BLaER1 (cell line): ENCODE measurements around the gene KCNF1.

Experiments
- H3K27ac ChIP-seq: shearing (Covaris generic); formaldehyde crosslinking; 2 replicates; pipeline ENCODE4 v1.8.1; 2022
- H3K27me3 ChIP-seq: shearing (Covaris generic); formaldehyde crosslinking; 2 replicates; pipeline ENCODE4 v1.8.1; 2022
- H3K36me3 ChIP-seq: shearing (Covaris generic); formaldehyde crosslinking; 2 replicates; pipeline ENCODE4 v1.8.1; 2022
- H3K4me1 ChIP-seq: shearing (Covaris generic); formaldehyde crosslinking; 2 replicates; pipeline ENCODE4 v1.8.1; 2022
- H3K4me2 ChIP-seq: shearing (Covaris generic); formaldehyde crosslinking; 2 replicates; pipeline ENCODE4 v1.8.1; 2022
- H3K4me3 ChIP-seq: shearing (Covaris generic); formaldehyde crosslinking; 2 replicates; pipeline ENCODE4 v1.8.1; 2022
- H3K9ac ChIP-seq: shearing (Covaris generic); formaldehyde crosslinking; 2 replicates; pipeline ENCODE4 v1.8.1; 2022
- H3K9me3 ChIP-seq: shearing (Covaris generic); formaldehyde crosslinking; 2 replicates; pipeline ENCODE4 v1.8.1; 2022
- H4K20me1 ChIP-seq: shearing (Covaris generic); formaldehyde crosslinking; 2 replicates; pipeline ENCODE4 v1.8.1; 2022
- Cebpa-rat ChIP-seq: shearing (Covaris generic); IDR thresholded peaks from 2 replicates; pipeline ENCODE4 v1.8.1; 2022

KCNF1 gene

DNA sequence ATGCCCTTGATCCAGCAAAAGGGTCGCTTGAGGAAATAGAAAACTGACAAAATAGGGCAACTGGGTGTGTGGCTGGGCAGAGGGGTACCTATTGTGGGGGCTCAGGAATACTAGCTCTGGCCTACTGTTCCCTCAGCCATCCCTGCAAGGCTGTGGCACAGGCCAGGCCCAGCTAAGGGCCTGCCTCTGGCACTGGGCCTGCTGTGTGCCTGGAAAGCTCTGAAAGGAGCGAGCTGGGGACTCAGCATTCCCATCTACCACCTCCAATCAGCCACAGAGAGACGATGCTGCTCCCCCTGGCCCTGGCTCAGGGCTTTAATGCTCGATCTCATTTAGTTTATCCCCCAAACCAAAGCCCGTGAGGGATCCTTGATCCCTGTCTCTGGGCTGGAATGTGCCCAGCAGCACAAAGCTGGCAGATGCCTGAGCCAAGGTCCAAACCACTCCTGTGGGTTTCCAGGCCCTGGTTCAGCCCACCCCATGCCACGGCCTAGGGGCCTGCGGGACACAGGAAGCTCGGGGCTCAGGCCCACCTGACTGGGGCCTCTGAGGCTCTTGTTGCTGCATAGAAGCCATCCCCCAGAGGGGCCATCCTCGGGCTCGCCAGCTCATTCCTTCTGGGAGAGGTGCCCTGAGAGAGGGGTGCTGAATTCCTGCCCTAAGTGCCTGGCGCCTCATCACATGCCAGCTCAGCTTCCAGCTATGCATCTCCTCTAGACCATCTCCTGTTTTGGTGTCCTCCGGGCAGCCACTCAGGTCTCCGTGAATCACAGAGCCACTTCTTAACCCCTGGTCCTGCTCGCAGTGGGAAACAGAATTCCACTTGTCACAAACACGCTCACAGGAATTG lies 43.0 kb upstream of the KCNF1 start:
- Histone ChIP-seq H3K4me2 (no peak overlapping the region), H3K27me3 (no peaks in the 10 kb centered on the region), H3K36me3 (no peaks in the 10 kb centered on the region), H3K4me3 (no peak overlapping the region), H3K9ac (no peak overlapping the region), H3K27ac (no peak overlapping the region), H4K20me1 (no peaks in the 10 kb centered on the region), H3K4me1 (peaks cover 9% of the 10 kb centered on the region; the same call in 1 of the 2 replicates), H3K9me3 (peaks cover 13% of the 10 kb centered on the region)
- TF ChIP-seq Cebpa-rat: no peak

DNA sequence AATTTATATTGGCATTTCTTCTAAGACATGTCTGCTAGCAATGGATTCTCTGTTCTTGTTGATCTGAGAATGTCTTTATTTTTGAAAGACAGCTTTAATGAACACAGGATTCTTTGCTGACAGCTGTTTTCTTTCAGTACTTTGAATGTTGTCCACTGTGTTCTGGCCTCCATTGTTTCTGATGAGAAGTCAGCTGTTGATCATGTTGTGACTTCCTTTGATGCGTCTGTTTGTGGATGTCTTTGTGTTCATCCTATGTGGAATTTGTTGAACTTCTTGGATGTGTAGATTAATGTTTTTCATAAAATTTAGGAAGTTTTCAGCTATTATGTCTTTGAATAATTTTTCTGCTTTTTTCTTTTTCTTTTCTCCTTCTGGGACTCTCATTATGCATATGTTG lies 39.8 kb upstream of the KCNF1 start:
- no peak overlapping the region for H3K4me3 ChIP-seq
- H3K9me3 ChIP-seq: peaks cover 13% of the 10 kb centered on the region
- H3K27me3 ChIP-seq: no peaks in the 10 kb centered on the region
- no peak overlapping the region for H3K4me2 ChIP-seq
- no peaks in the 10 kb centered on the region for H3K4me1 ChIP-seq
- no peak overlapping the region for H3K27ac ChIP-seq
- H3K9ac ChIP-seq: no peak overlapping the region
- no peaks in the 10 kb centered on the region for H3K36me3 ChIP-seq
- TF ChIP-seq Cebpa-rat: no peak
- H4K20me1 ChIP-seq: no peaks in the 10 kb centered on the region

DNA sequence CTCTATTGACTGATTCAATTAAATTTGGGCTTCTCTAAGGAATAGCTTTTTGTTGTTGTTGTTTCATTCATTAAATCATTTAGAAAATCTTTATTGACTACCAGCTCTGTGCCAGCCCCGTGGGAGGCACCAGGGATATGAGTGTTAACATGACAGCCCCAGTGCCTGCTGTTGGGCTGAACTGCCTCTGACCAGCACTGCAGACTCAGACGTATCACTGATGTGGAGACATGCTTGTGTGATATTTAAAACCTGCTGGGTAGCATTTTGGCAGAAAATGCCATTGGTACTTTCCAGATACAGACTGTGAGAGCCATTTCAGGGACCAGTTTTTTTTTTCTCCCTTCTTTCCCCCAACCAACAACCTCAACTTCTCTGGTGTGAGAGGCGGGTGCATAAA lies 38.6 kb upstream of the KCNF1 start:
- H3K4me2 ChIP-seq: no peak overlapping the region
- peaks cover 13% of the 10 kb centered on the region for H3K9me3 ChIP-seq
- H3K27me3 ChIP-seq: no peaks in the 10 kb centered on the region
- no peak overlapping the region for H3K27ac ChIP-seq
- TF ChIP-seq Cebpa-rat: no peak
- no peaks in the 10 kb centered on the region for H3K36me3 ChIP-seq
- no peak overlapping the region for H3K9ac ChIP-seq
- H4K20me1 ChIP-seq: no peaks in the 10 kb centered on the region
- no peaks in the 10 kb centered on the region for H3K4me1 ChIP-seq
- no peak overlapping the region for H3K4me3 ChIP-seq

DNA sequence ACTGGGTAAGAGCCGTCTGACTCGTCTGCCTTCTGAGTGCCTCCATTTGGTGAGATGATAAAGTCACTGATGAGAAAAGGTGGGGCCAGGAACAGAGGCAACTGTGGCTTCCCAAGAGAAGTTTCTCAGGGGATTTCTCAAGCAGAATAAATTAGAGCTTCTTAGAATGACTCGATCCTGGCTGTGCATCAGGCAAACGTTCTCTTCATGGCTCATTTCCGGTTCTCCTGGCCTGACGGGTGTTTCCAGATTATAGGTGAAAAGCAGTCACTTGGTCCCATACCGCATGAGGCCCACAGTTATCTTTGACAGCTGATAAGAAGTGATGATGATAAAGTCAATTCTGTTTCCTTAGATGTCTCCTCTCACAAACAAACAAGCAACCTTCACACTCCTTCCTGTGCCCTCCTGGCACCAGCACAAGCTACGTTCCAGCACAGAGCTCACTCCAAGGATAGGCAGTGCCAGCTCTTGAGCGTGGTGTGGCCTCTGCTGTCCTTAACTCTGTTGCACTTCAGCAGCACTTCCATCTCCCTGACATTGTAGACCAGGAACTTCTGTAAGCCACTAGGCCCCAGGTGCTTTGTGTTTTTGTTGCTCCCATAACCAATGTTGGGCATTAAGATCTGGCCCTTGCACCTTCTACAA lies 37.8 kb upstream of the KCNF1 start:
- Histone ChIP-seq H3K4me3 (no peak overlapping the region), H4K20me1 (no peaks in the 10 kb centered on the region), H3K4me2 (no peak overlapping the region), H3K9ac (no peak overlapping the region), H3K27me3 (no peaks in the 10 kb centered on the region), H3K4me1 (no peaks in the 10 kb centered on the region), H3K9me3 (peaks cover 13% of the 10 kb centered on the region), H3K27ac (no peak overlapping the region), H3K36me3 (no peaks in the 10 kb centered on the region)
- no peak for TF ChIP-seq Cebpa-rat

DNA sequence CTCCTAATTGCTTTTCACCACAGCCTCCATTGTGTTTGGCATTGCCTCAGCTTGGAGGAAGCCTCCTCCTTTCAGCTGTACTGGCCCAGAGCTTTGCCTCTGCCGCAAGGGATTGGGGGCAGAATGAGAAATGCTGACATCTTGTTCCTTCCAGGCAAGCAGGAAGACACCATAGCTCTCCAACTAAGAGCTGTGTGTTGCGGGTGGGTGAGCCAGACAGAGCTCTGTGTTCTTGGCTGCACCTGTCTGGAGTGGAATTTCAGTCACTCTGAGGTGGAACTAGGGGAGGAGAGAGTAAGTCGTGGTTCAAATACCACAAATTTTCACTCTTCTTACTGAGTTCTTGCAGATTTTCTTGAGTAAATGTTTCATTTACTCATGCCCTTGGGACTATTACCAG lies 36.6 kb upstream of the KCNF1 start:
- H3K27me3 ChIP-seq: no peaks in the 10 kb centered on the region
- peaks cover 13% of the 10 kb centered on the region for H3K9me3 ChIP-seq
- H3K27ac ChIP-seq: no peak overlapping the region
- H3K9ac ChIP-seq: no peak overlapping the region
- no peak for TF ChIP-seq Cebpa-rat
- H3K4me2 ChIP-seq: no peak overlapping the region
- no peak overlapping the region for H3K4me3 ChIP-seq
- no peaks in the 10 kb centered on the region for H4K20me1 ChIP-seq
- H3K36me3 ChIP-seq: no peaks in the 10 kb centered on the region
- H3K4me1 ChIP-seq: no peaks in the 10 kb centered on the region

DNA sequence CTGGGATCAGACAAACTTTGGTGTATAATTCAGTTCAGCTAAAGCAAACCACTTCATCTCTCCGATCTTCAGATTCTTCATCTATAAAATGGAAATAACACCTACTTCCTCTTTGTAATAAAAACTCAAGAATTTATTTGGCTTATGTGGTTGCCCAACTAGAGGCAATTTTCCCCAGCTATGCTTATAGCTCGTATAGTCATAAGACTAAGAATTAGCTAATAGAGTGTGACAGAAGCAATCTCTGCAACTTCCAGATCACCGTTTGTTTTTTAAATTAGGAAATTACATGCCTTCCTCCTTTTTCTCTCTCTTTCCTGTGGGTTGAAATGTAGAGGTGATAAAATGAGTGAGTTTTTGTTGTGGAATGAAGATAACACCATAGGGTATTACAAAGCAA lies 35.3 kb upstream of the KCNF1 start:
- Histone ChIP-seq H3K27ac (no peak overlapping the region), H3K27me3 (no peaks in the 10 kb centered on the region), H3K4me3 (no peak overlapping the region), H3K4me2 (no peak overlapping the region), H3K9me3 (peaks cover 13% of the 10 kb centered on the region), H3K4me1 (no peaks in the 10 kb centered on the region), H3K9ac (no peak overlapping the region), H3K36me3 (no peaks in the 10 kb centered on the region), H4K20me1 (no peaks in the 10 kb centered on the region)
- no peak for TF ChIP-seq Cebpa-rat

DNA sequence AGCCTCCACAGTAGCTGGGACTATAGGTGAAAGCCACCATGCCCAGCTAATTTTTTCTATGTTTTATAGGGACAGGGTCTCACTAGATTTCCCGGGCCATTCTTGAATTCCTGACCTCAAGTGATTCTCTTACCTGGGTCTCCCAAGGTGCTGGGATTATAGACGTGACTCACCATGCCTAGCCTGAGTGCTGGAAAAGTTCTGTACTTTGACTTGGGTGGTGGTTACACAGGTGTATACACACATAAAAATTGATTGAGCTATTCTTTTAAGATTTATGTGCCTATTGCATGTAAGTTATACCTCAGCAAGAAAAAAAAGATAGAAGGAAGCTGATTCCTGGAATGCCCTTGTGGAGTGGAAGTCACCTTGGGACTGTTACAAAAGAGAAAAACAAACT lies 34.8 kb upstream of the KCNF1 start:
- Histone ChIP-seq H3K4me2 (no peak overlapping the region), H3K4me3 (no peak overlapping the region), H3K9me3 (peaks cover 9% of the 10 kb centered on the region), H3K27me3 (no peaks in the 10 kb centered on the region), H3K27ac (no peak overlapping the region), H3K9ac (no peak overlapping the region), H3K36me3 (no peaks in the 10 kb centered on the region), H3K4me1 (no peaks in the 10 kb centered on the region), H4K20me1 (no peaks in the 10 kb centered on the region)
- no peak for TF ChIP-seq Cebpa-rat

DNA sequence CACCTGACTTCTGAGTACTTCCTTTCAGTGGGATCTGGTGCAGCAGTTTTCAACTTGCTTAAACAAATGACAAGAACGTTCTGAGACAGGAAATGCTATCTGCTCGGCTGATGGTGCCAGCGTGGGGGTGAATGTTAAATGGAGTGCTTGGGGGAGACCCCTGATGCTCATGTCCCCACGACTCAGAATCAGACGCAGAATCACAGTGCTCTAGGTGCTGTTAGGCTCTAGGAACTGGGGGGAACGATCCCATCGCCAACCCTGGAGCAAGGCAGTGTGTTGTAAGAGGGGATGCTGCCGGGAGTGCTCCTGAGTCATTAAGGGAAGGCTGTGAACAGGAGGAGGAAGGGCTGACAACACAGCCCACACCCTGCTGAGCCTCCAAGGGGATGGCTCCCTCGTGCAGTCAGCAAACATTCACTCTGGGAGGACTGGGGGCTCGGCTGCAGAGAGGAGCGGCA lies 34.1 kb upstream of the KCNF1 start:
- no peaks in the 10 kb centered on the region for H3K4me1 ChIP-seq
- H4K20me1 ChIP-seq: no peaks in the 10 kb centered on the region
- TF ChIP-seq Cebpa-rat: no peak
- H3K9me3 ChIP-seq: 0 out of 2 replicates have a peak, but pooled peaks cover 3% of the 10 kb centered on the region
- H3K27ac ChIP-seq: no peak overlapping the region
- no peaks in the 10 kb centered on the region for H3K36me3 ChIP-seq
- H3K4me3 ChIP-seq: no peak overlapping the region
- H3K9ac ChIP-seq: no peak overlapping the region
- H3K4me2 ChIP-seq: no peak overlapping the region
- H3K27me3 ChIP-seq: no peaks in the 10 kb centered on the region

DNA sequence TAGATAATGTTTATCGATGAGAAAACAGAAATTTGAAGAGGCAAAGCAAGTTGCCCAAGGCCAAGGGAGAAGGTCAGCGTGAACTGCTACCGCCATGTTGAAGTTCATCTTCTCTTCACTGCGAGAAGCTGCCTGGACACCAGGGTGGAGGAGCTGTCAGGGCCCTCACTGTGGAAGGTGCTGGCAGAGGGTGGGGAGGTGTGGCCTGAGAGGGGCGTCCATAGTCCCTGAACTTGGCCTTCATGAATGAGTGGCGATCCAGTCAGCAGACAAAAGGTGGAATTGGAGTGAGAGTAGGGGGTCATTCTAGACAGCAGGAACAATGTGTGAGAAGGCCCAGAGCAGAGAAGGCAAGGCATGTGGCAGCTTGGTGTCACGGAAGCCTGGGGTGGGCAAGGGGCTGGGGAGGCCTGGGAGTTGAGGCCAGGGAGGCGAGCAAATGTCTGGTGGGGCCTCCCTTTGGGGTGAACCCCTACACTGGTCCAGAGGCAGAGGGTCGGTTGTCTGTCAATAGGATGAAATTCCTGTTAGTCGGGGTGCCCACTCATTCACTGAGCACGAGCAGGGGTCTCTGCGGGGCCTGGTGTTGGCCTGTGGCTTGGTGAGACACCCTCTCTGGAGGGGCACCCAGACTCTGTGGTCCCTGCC lies 33.3 kb upstream of the KCNF1 start:
- no peak for TF ChIP-seq Cebpa-rat
- H3K4me2 ChIP-seq: no peak overlapping the region

DNA sequence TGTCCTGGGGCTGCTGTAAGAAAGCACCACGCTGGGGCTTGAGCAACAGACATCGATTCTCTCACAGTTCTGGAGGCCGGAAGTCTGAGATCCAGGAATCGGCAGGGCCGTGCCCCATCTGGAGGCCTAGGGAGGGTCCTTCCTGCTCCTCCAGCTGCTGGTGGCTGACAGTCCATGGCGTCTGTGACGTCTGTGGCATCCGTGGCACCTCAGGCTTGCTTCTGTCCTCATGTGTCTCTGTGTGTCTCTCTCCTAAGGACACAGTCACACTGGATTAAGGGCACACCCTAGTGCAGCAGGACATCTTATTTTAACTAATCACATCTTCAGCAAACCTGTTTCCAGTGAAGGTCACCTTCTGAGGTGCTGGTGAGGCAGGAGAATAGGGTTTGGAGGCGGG lies 32.6 kb upstream of the KCNF1 start:
- Histone ChIP-seq H3K27me3 (no peaks in the 10 kb centered on the region), H3K4me1 (peaks cover 11% of the 10 kb centered on the region), H4K20me1 (no peaks in the 10 kb centered on the region), H3K9me3 (no peaks in the 10 kb centered on the region), H3K36me3 (no peaks in the 10 kb centered on the region), H3K9ac (no peak overlapping the region), H3K4me3 (no peak overlapping the region), H3K27ac (no peak overlapping the region), H3K4me2 (no peak overlapping the region)
- no peak for TF ChIP-seq Cebpa-rat

More for the DNA sequence above, 33.3 kb upstream of the KCNF1 start:
- H3K27me3 ChIP-seq: no peaks in the 10 kb centered on the region
- no peak overlapping the region for H3K27ac ChIP-seq
- no peak overlapping the region for H3K9ac ChIP-seq
- H4K20me1 ChIP-seq: no peaks in the 10 kb centered on the region
- H3K4me3 ChIP-seq: no peak overlapping the region
- no peaks in the 10 kb centered on the region for H3K36me3 ChIP-seq
- H3K9me3 ChIP-seq: no peaks in the 10 kb centered on the region
- H3K4me1 ChIP-seq: peaks cover 4% of the 10 kb centered on the region; the same call in 1 of the 2 replicates
